Neural crest cell (in vitro differentiated cells): ENCODE data around the gene TP63. TPM values are rescaled to one million over a fixed set of nuclear protein-coding genes. Genes with fewer than 3 reads are reported as not detected.
A peak's percentile ranks its signal among the peaks of the same experiment; 100 is the strongest.

Source experiments
- DNase-seq: peaks from one replicate; pipeline ENCODE4 v3.0.0; 2021; ENCODE audit warnings: low read depth, mixed read lengths, low spot score
- H3K27ac Mint-ChIP-seq: one replicate; pipeline ENCODE4 v1.8.0; 2021; ENCODE audit warnings: mild to moderate bottlenecking, mixed read lengths; ENCODE audit not compliant: unreplicated experiment
- H3K27me3 Mint-ChIP-seq: 2 replicates; pipeline ENCODE4 v1.8.0; 2021; ENCODE audit warnings: low read depth, mild to moderate bottlenecking, mixed read lengths
- H3K36me3 Mint-ChIP-seq: 2 replicates; pipeline ENCODE4 v1.8.0; 2021; ENCODE audit warnings: low read depth, mild to moderate bottlenecking, mixed read lengths
- H3K4me1 Mint-ChIP-seq: 2 replicates; pipeline ENCODE4 v1.8.0; 2021; ENCODE audit warnings: mixed read lengths
- H3K4me3 Mint-ChIP-seq: one replicate; pipeline ENCODE4 v1.8.0; 2021; ENCODE audit warnings: mild to moderate bottlenecking, mixed read lengths
- H3K9me3 Mint-ChIP-seq: 2 replicates; pipeline ENCODE4 v1.8.0; 2021; ENCODE audit warnings: mixed read lengths
- CTCF ChIP-seq: fragments of 200-600 bp; sonication (generic); conservative IDR thresholded peaks from 2 replicates; pipeline ENCODE4 v1.5.0; 2021; ENCODE audit warnings: antibody characterized with exemption, mild to moderate bottlenecking
- total RNA-seq: library from RNA; stranded (reverse); gene quantifications from 2 replicates; pipeline ENCODE4 v1.2.1, GENCODE V29; 2021

The TP63 gene
- total RNA-seq, 1 donor from 2014 or later = 0.21 TPM

GRCh38 chr3:189780546-189781270 lies 149.5 kb downstream of the TP63 start:
- H3K4me1 Mint-ChIP-seq = peaks cover 10% of the 10 kb centered on the region
- H3K27ac Mint-ChIP-seq = no peak overlapping the region
- no peak overlapping the region for H3K4me3 Mint-ChIP-seq
- H3K9me3 Mint-ChIP-seq = no peaks in the 10 kb centered on the region
- no peak for TF ChIP-seq CTCF
- no peaks in the 10 kb centered on the region for H3K36me3 Mint-ChIP-seq
- DNase-seq = no peak
- H3K27me3 Mint-ChIP-seq = peaks cover 11% of the 10 kb centered on the region

- Mint-ChIP-seq H3K36me3 (no peaks in the 10 kb centered on the region), H3K27me3 (peaks cover 9% of the 10 kb centered on the region), H3K4me1 (peaks cover 4% of the 10 kb centered on the region), H3K9me3 (no peaks in the 10 kb centered on the region), H3K27ac (no peak overlapping the region), H3K4me3 (no peak overlapping the region)
- no peak for TF ChIP-seq CTCF
- no peak for DNase-seq
Observed at GRCh38 chr3:189781415-189781814, 150.2 kb downstream of the TP63 start.

GRCh38 chr3:189786479-189787064 lies 155.4 kb downstream of the TP63 start:
- Mint-ChIP-seq H3K4me1 (no peaks in the 10 kb centered on the region), H3K27ac (no peak overlapping the region), H3K27me3 (peaks cover 16% of the 10 kb centered on the region), H3K4me3 (no peak overlapping the region), H3K36me3 (no peaks in the 10 kb centered on the region), H3K9me3 (no peaks in the 10 kb centered on the region)
- no peak for DNase-seq
- TF ChIP-seq CTCF = peak; percentile 55

- Mint-ChIP-seq H3K27ac (no peak overlapping the region), H3K36me3 (no peaks in the 10 kb centered on the region), H3K27me3 (peaks cover 20% of the 10 kb centered on the region), H3K9me3 (no peaks in the 10 kb centered on the region), H3K4me3 (no peak overlapping the region), H3K4me1 (no peaks in the 10 kb centered on the region)
- no peak for DNase-seq
- no peak for TF ChIP-seq CTCF
Observed at GRCh38 chr3:189787191-189787590, 156.0 kb downstream of the TP63 start.

GRCh38 chr3:189787632-189788031 lies 156.4 kb downstream of the TP63 start:
- H3K36me3 Mint-ChIP-seq = no peaks in the 10 kb centered on the region
- H3K27me3 Mint-ChIP-seq = peaks cover 24% of the 10 kb centered on the region
- H3K9me3 Mint-ChIP-seq = no peaks in the 10 kb centered on the region
- H3K4me1 Mint-ChIP-seq = no peaks in the 10 kb centered on the region
- H3K4me3 Mint-ChIP-seq = no peak overlapping the region
- DNase-seq = no peak
- no peak for TF ChIP-seq CTCF
- no peak overlapping the region for H3K27ac Mint-ChIP-seq
